ENCODE results near the gene DYNLT4.

DNA sequence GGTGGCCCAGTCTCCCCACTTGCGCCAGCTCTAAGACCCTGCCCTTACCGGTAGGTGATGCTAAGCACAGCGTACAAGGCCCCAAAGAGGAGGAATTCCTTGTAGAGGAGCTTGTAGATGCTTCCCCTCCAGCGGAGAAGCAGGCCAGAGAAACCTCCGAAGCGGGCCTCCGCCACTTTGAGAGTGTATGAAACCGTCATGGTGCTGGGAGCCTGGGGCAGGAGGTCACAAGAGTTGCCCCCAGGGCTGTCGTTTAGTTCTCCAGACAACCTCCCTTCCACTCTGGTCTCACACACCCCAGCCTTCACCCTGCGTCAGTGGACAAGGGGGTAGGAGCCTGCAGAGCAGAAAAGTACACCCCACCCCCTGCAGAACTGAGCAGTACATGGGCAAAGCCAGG lies 19.6 kb downstream of the DYNLT4 start:
- TF ChIP-seq, protein P1, sequence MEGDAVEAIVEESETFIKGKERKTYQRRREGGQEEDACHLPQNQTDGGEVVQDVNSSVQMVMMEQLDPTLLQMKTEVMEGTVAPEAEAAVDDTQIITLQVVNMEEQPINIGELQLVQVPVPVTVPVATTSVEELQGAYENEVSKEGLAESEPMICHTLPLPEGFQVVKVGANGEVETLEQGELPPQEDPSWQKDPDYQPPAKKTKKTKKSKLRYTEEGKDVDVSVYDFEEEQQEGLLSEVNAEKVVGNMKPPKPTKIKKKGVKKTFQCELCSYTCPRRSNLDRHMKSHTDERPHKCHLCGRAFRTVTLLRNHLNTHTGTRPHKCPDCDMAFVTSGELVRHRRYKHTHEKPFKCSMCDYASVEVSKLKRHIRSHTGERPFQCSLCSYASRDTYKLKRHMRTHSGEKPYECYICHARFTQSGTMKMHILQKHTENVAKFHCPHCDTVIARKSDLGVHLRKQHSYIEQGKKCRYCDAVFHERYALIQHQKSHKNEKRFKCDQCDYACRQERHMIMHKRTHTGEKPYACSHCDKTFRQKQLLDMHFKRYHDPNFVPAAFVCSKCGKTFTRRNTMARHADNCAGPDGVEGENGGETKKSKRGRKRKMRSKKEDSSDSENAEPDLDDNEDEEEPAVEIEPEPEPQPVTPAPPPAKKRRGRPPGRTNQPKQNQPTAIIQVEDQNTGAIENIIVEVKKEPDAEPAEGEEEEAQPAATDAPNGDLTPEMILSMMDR (IDR thresholded peaks at IDR 0.05) = no peak
- no peak for TF ChIP-seq POLR2A (IDR thresholded peaks at IDR 0.05)

All from adrenal gland (tissue), 5 donors.